HCT116 (cell line): ENCODE results near the gene CALCOCO2. TPM values are rescaled to one million over a fixed set of nuclear protein-coding genes. Genes with fewer than 3 reads are reported as not detected.

Experiments
- ATAC-seq: fragments of 200-7000 bp; cut with Tn5 transposase; 2 replicates; pipeline ENCODE4 v1.9.1; 2020; ENCODE audit warnings: mild to moderate bottlenecking, moderate library complexity
- BruUV-seq: library from RNA; stranded (reverse); fragments of 400-500 nt; replicated peaks from 2 replicates; lab custom pipeline; 2021; lab: Mats Ljungman, UMichigan
- CTCF ChIA-PET: fragments of 300-600 bp; sonication (Branson Sonifier 250); formaldehyde crosslinking; loops from one replicate; lab custom pipeline; 2021; ENCODE audit warnings: antibody characterized with exemption; lab: Charles Lee
- POLR2A ChIA-PET: fragments of 300-600, 350-600 bp; sonication (Branson Sonifier 250); formaldehyde crosslinking; loops from one replicate; lab custom pipeline; 2021; ENCODE audit warnings: antibody characterized with exemption; lab: Charles Lee
- RAD21 ChIA-PET, 2 experiments: fragments of 300-600 bp; sonication (Branson Sonifier 250); formaldehyde crosslinking; loops; one replicate each; lab custom pipeline; 2023; ENCODE audit warnings: low total read pairs in 2 of 2; ENCODE audit not compliant: uncharacterized antibody in 2 of 2, unreplicated experiment in 2 of 2, low non-redundant PET in 1 of 2; lab: Charles Lee
- DNase-seq: peaks from one replicate; pipeline ENCODE4 v3.0.0-alpha.2; 2010; ENCODE audit warnings: low read depth, low spot score
- H2AFZ ChIP-seq: fragments of 200-600 bp; shearing (Covaris generic), sonication (generic); 2 replicates; pipeline ENCODE4 v1.6.1; 2017; ENCODE audit warnings: low read depth, mixed run types, mixed read lengths, antibody characterized with exemption, low read length; ENCODE audit not compliant: poor library complexity, severe bottlenecking
- H3K27ac ChIP-seq: 2 replicates; pipeline ENCODE4 v1.5.1; 2012; ENCODE audit warnings: low read depth, low read length
- H3K27me3 ChIP-seq: fragments of 200-600 bp; sonication (generic); 2 replicates; pipeline ENCODE4 v1.6.1; 2016; ENCODE audit warnings: mixed run types, low read length, mixed read lengths; ENCODE audit not compliant: insufficient read depth
- H3K36me3 ChIP-seq, 2 experiments: fragments of 200-500 bp in 1 of 2; fragments of 200-600 bp in 1 of 2; sonication (Bioruptor generic) in 1 of 2; sonication (generic) in 1 of 2; 2 replicates each; pipeline versions ENCODE4 v1.5.1 to v1.6.1; 2014 to 2016; ENCODE audit warnings: low read length in 2 of 2, inconsistent platforms in 1 of 2, mixed read lengths in 1 of 2, mixed run types in 1 of 2; ENCODE audit not compliant: insufficient read depth in 2 of 2, control insufficient read depth in 1 of 2
- H3K4me1 ChIP-seq, 2 experiments: fragments of 200-600 bp in 1 of 2; sonication (generic) in 1 of 2; 2 replicates each; pipeline versions ENCODE4 v1.5.1 to v1.6.1; 2012 to 2017; ENCODE audit warnings: low read length in 2 of 2, inconsistent platforms in 1 of 2, mild to moderate bottlenecking in 1 of 2, mixed read lengths in 1 of 2, mixed run types in 1 of 2, moderate library complexity in 1 of 2; ENCODE audit not compliant: insufficient read depth in 2 of 2, control insufficient read depth in 1 of 2
- H3K4me2 ChIP-seq: fragments of 200-600 bp; sonication (generic); 2 replicates; pipeline ENCODE4 v1.6.1; 2017; ENCODE audit warnings: mixed run types, low read length, mixed read lengths
- H3K4me3 ChIP-seq, 2 experiments: fragments of 200-600 bp in 1 of 2; sonication (generic) in 1 of 2; replicated peaks in 1 of 2; 2 replicates each; pipeline ENCODE4 v1.5.1; 2011 to 2016; ENCODE audit warnings: low read length in 2 of 2, control low read depth in 1 of 2, low read depth in 1 of 2, mild to moderate bottlenecking in 1 of 2, mixed read lengths in 1 of 2, mixed run types in 1 of 2
- H3K79me2 ChIP-seq: fragments of 200-600 bp; sonication (generic); 2 replicates; pipeline ENCODE4 v1.6.1; 2017; ENCODE audit warnings: mild to moderate bottlenecking, mixed run types, low read length, moderate library complexity, mixed read lengths; ENCODE audit not compliant: insufficient read depth
- H3K9ac ChIP-seq: fragments of 200-600 bp; sonication (generic); 2 replicates; pipeline ENCODE4 v1.6.1; 2016; ENCODE audit warnings: low read length, mixed read lengths
- H3K9me2 ChIP-seq: fragments of 200-600 bp; sonication (generic), shearing (Covaris generic); 2 replicates; pipeline ENCODE4 v1.6.1; 2017; ENCODE audit warnings: mixed run types, mild to moderate bottlenecking, moderate library complexity; ENCODE audit not compliant: insufficient read depth
- H3K9me3 ChIP-seq, 2 experiments: fragments of 200-500 bp in 1 of 2; fragments of 200-600 bp in 1 of 2; sonication (Bioruptor generic) in 1 of 2; sonication (generic) in 1 of 2; 2 replicates each; pipeline ENCODE4 v1.6.1; 2014 to 2017; ENCODE audit warnings: low read length in 2 of 2, mixed read lengths in 2 of 2, inconsistent platforms in 1 of 2, low read depth in 1 of 2, mild to moderate bottlenecking in 1 of 2, mixed run types in 1 of 2, moderate library complexity in 1 of 2; ENCODE audit not compliant: control insufficient read depth in 1 of 2, insufficient read depth in 1 of 2
- H4K20me1 ChIP-seq: fragments of 200-600 bp; sonication (generic), shearing (Covaris generic); 2 replicates; pipeline ENCODE4 v1.6.1; 2017; ENCODE audit warnings: mixed run types, mild to moderate bottlenecking, moderate library complexity; ENCODE audit not compliant: insufficient read depth
- CEBPB ChIP-seq: IDR thresholded peaks from 2 replicates; pipeline ENCODE4 v1.6.1; 2012; ENCODE audit warnings: low read depth
- EZH2 ChIP-seq: fragments of 200-600 bp; sonication (generic); IDR thresholded peaks from 2 replicates; pipeline ENCODE4 v1.6.1; 2017; ENCODE audit warnings: antibody characterized with exemption, mixed run types
- FOSL1 ChIP-seq: IDR thresholded peaks from 2 replicates; pipeline ENCODE4 v1.6.1; 2012; ENCODE audit warnings: low read depth
- POLR2A ChIP-seq: IDR thresholded peaks from 2 replicates; pipeline ENCODE4 v1.7.0; 2011; ENCODE audit warnings: borderline replicate concordance; ENCODE audit not compliant: insufficient read depth, insufficient read length; ENCODE audit errors: extremely low read depth
- POLR2AphosphoS5 ChIP-seq: IDR thresholded peaks from 2 replicates; pipeline ENCODE4 v1.6.1; 2011; ENCODE audit warnings: mild to moderate bottlenecking, low read depth, low read length, moderate library complexity
- RAD21 ChIP-seq: IDR thresholded peaks from 2 replicates; pipeline ENCODE4 v1.6.1; 2012; ENCODE audit warnings: low read depth, mild to moderate bottlenecking
- SP1 ChIP-seq: IDR thresholded peaks from 2 replicates; pipeline ENCODE4 v1.6.1; 2012; ENCODE audit warnings: low read depth
- intact Hi-C: fragments of 100-400 bp; cut with micrococcal nuclease; formaldehyde crosslinking; loops from 2 replicates; pipeline ENCODE4 v1.10.0; 2022
- total RNA-seq: library from RNA; stranded (reverse); gene quantifications from one replicate; pipeline ENCODE4 v1.2.1, GENCODE V29; 2021; ENCODE audit not compliant: unreplicated experiment
- TF ChIP-seq, protein P1 (sequence below), 3 experiments: fragments of 200-600 bp in 1 of 3; sonication (generic) in 1 of 3; IDR thresholded peaks in 2 of 3; conservative IDR thresholded peaks in 1 of 3; 2 replicates each; pipeline ENCODE4 v1.5.1; 2012 to 2017; ENCODE audit warnings: low read depth in 2 of 3, low read length in 2 of 3, antibody characterized with exemption in 1 of 3, borderline replicate concordance in 1 of 3, control low read depth in 1 of 3, mild to moderate bottlenecking in 1 of 3, mixed read lengths in 1 of 3, mixed run types in 1 of 3, moderate library complexity in 1 of 3; ENCODE audit not compliant: insufficient read depth in 1 of 3
- TF ChIP-seq, protein P2 (sequence below): IDR thresholded peaks from 2 replicates; pipeline ENCODE4 v1.6.1; 2012
- TF ChIP-seq, protein P3 (sequence below): IDR thresholded peaks from 2 replicates; pipeline ENCODE4 v1.6.1; 2012; ENCODE audit warnings: low read depth

Gene CALCOCO2
- total RNA-seq, 1 experiment from 2014 or later = 151 TPM

DNA sequence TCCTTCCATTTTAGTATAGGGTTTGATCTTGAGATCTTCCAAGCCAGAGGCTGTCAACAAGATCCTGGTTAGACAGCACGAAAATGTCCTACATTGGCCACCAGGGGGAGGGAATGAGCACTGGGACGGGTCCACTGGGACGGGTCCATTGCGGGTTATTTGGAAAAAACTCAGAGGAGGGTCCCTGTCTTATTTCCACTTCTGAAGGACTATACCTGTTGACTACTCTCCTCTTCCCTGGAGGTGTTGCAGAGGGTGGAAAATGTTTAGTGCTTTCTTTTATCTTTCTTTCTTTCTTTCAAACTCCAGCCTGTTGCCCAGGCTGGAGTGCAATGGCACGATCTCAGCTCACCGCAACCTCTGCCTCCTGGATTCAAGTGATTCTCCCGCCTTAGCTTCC lies 16.3 kb upstream of the CALCOCO2 start (continued):
- TF ChIP-seq, protein P1, sequence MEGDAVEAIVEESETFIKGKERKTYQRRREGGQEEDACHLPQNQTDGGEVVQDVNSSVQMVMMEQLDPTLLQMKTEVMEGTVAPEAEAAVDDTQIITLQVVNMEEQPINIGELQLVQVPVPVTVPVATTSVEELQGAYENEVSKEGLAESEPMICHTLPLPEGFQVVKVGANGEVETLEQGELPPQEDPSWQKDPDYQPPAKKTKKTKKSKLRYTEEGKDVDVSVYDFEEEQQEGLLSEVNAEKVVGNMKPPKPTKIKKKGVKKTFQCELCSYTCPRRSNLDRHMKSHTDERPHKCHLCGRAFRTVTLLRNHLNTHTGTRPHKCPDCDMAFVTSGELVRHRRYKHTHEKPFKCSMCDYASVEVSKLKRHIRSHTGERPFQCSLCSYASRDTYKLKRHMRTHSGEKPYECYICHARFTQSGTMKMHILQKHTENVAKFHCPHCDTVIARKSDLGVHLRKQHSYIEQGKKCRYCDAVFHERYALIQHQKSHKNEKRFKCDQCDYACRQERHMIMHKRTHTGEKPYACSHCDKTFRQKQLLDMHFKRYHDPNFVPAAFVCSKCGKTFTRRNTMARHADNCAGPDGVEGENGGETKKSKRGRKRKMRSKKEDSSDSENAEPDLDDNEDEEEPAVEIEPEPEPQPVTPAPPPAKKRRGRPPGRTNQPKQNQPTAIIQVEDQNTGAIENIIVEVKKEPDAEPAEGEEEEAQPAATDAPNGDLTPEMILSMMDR (IDR thresholded peaks at IDR 0.05 in 2 of 3, conservative IDR thresholded peaks at IDR 0.05 in 1 of 3; ENCODE audit: borderline replicate concordance in 1 of 3, insufficient read depth in 1 of 3, low read depth in 2 of 3, low read length in 2 of 3) = peak; percentile 93 to 99 (median 98)

DNA sequence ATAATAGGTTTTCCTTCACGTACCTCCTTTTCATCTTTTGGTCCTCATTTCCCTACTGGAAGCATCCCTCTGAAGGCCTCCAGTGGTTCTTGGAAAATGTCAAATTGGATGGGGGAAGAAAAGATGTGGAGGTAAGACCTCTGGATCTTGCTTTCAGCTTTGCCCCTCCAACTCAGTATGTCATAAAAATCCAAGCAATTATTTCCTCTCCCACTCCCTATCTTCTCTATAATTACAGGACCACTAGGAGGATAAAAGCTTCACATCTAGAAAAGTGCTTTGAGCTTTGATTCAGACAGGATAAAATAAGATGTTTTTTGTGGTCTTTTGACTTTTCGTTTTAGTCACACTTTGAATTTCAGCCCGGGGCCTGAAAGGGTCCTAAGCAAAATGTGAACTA lies 15.5 kb upstream of the CALCOCO2 start:
- no peak for ATAC-seq
- BruUV-seq = no TSS peak
- TF ChIP-seq RAD21 (no peak), SP1 (no peak), FOSL1 (no peak), POLR2A (no peak), POLR2AphosphoS5 (no peak), CEBPB (no peak), EZH2 (no peak)
- TF ChIP-seq, protein P2, sequence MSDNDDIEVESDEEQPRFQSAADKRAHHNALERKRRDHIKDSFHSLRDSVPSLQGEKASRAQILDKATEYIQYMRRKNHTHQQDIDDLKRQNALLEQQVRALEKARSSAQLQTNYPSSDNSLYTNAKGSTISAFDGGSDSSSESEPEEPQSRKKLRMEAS = no peak
- TF ChIP-seq, protein P3, sequence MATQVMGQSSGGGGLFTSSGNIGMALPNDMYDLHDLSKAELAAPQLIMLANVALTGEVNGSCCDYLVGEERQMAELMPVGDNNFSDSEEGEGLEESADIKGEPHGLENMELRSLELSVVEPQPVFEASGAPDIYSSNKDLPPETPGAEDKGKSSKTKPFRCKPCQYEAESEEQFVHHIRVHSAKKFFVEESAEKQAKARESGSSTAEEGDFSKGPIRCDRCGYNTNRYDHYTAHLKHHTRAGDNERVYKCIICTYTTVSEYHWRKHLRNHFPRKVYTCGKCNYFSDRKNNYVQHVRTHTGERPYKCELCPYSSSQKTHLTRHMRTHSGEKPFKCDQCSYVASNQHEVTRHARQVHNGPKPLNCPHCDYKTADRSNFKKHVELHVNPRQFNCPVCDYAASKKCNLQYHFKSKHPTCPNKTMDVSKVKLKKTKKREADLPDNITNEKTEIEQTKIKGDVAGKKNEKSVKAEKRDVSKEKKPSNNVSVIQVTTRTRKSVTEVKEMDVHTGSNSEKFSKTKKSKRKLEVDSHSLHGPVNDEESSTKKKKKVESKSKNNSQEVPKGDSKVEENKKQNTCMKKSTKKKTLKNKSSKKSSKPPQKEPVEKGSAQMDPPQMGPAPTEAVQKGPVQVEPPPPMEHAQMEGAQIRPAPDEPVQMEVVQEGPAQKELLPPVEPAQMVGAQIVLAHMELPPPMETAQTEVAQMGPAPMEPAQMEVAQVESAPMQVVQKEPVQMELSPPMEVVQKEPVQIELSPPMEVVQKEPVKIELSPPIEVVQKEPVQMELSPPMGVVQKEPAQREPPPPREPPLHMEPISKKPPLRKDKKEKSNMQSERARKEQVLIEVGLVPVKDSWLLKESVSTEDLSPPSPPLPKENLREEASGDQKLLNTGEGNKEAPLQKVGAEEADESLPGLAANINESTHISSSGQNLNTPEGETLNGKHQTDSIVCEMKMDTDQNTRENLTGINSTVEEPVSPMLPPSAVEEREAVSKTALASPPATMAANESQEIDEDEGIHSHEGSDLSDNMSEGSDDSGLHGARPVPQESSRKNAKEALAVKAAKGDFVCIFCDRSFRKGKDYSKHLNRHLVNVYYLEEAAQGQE = no peak
- TF ChIP-seq, all 23 proteins: peak for 0
- Histone ChIP-seq H3K9me3 (no peaks in the 10 kb centered on the region), H3K9ac (no peak overlapping the region), H3K79me2 (no peaks in the 10 kb centered on the region), H3K27me3 (no peaks in the 10 kb centered on the region), H3K4me3 (no peak overlapping the region), H3K4me1 (peaks cover 9 to 17% of the 10 kb centered on the region in 2 experiments), H2AFZ (no peak overlapping the region), H3K27ac (no peak overlapping the region), H3K36me3 (no peaks in the 10 kb centered on the region), H4K20me1 (no peaks in the 10 kb centered on the region), H3K9me2 (no peaks in the 10 kb centered on the region), H3K4me2 (no peak overlapping the region)
- ChIA-PET RAD21 (interaction anchor here (1.1 to 5.6 kb wide), 3 partner anchors 62 to 64 kb away, joined by 3 to 40 read pairs (median 14); no protein-coding TSS in a partner anchor), CTCF (interaction anchor here (0.7 to 8.3 kb wide), 11 partner anchors 9 to 790 kb away, joined by 3 to 237 read pairs (median 5); partner anchors contain the start of gene PRAC2), POLR2A (interaction anchor here (1.2 to 1.6 kb wide), 3 partner anchors 11 to 64 kb away, joined by 3 to 8 read pairs (median 6); no protein-coding TSS in a partner anchor)
- intact Hi-C loops = no loop called here
- DNase-seq = no peak
